UCSD-AML1 (cell line): ENCODE data around the gene STT3A.

Source experiments
- DNase-seq: peaks from one replicate; lab custom pipeline; 2025; ENCODE audit not compliant: unreplicated experiment; lab: John Stamatoyannopoulos, UW

Gene STT3A

GRCh38 chr11:125649465-125650166, 57.0 kb downstream of the STT3A start:
- DNase-seq: no peak

GRCh38 chr11:125662689-125663088, 70.0 kb downstream of the STT3A start:
- DNase-seq: no peak

DNA sequence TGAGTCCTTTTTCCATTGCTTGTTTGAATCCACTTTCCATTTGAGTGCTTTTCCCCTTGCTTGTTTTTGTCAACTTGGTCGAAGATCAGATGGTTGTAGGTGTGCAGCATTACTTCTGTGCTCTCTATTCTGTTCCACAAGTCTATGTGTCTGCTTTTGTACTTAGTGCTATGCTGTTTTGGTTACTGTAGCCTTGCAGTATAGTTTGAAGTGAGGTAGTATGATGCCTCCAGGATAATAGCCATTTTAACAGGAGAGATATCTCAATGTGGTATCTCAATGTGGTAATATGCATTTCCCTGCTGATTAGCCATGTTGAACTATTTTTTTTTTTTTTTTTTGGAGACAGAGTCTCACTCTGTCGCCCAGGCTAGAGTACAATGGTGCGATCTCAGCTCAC, 71.3 kb downstream of the STT3A start:
- no peak for DNase-seq

GRCh38 chr11:125667151-125667550, 74.5 kb downstream of the STT3A start:
- no peak for DNase-seq

DNA sequence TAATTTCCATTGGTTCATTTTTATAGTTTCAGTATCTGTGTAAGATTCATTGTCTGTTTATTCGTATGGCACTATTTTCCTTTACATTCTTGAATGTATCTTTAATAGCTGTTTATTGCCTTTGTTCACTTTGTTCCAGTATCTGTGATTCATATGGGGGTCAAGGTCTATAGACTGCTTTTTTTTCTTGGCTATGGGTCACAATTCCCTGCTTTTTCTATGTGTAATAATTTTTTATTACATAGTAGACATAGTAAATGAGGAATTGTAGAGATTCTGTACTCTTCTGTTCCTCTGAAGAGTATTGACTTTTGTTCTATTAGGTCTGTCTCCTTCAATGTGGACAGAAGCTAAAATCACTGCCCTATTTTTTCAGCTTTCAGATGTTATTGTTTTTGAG, 77.5 kb downstream of the STT3A start:
- no peak for DNase-seq

- DNase-seq: no peak
Measured at GRCh38 chr11:125671561-125671960, 78.9 kb downstream of the STT3A start.
